PFSK-1 (cell line): ENCODE results near the gene RAD51.

Experiments
- POLR2AphosphoS5 ChIP-seq: IDR thresholded peaks from 2 replicates; pipeline ENCODE4 v1.6.1; 2012; ENCODE audit warnings: low read depth, mild to moderate bottlenecking, control low read depth, low read length, moderate library complexity
- TAF1 ChIP-seq: IDR thresholded peaks from 2 replicates; pipeline ENCODE4 v1.6.1; 2012; ENCODE audit warnings: low read length, control low read depth, borderline replicate concordance; ENCODE audit not compliant: insufficient read depth

- TF ChIP-seq POLR2AphosphoS5 (no peak), TAF1 (no peak)
Observed at GRCh38 chr15:40697916-40698315, 2.9 kb downstream of the RAD51 start.
